Muscle layer of duodenum (tissue), 2 donors: ENCODE measurements around the gene CHRNA4.
"Not testable (repeated sequence)": the region's sequence is repeated elsewhere in the genome, so short reads cannot be mapped to it uniquely, and the experiment has no call there.

Experiments
- H3K27ac ChIP-seq: one replicate; pipeline ENCODE4 v1.7.0; 2013; ENCODE audit warnings: mild to moderate bottlenecking, low read length
- H3K27me3 ChIP-seq: one replicate; pipeline ENCODE4 v1.7.0; 2013; ENCODE audit warnings: low read depth, mild to moderate bottlenecking, control low read depth, low read length
- H3K36me3 ChIP-seq, 2 donors: one replicate each; pipeline ENCODE4 v1.7.0; 2013; ENCODE audit warnings: low read length in 2 of 2, control low read depth in 1 of 2, mild to moderate bottlenecking in 1 of 2; ENCODE audit not compliant: insufficient read depth in 2 of 2, control insufficient read depth in 1 of 2
- H3K4me1 ChIP-seq, 2 donors: one replicate each; pipeline ENCODE4 v1.7.0; 2013; ENCODE audit warnings: low read length in 2 of 2, mild to moderate bottlenecking in 2 of 2, control low read depth in 1 of 2, moderate library complexity in 1 of 2; ENCODE audit not compliant: insufficient read depth in 2 of 2, control insufficient read depth in 1 of 2
- H3K4me3 ChIP-seq, 2 donors: one replicate each; pipeline ENCODE4 v1.7.0; 2013; ENCODE audit warnings: low read length in 2 of 2, low read depth in 1 of 2, mild to moderate bottlenecking in 1 of 2
- H3K9me3 ChIP-seq, 2 donors: one replicate each; pipeline ENCODE4 v1.7.0; 2013; ENCODE audit warnings: low read length in 2 of 2, control low read depth in 1 of 2, mild to moderate bottlenecking in 1 of 2; ENCODE audit not compliant: control insufficient read depth in 1 of 2
- donor health status: healthy.

The CHRNA4 gene

GRCh38 chr20:63342561-63343459 is 18.3 kb downstream of the CHRNA4 start:
- Histone ChIP-seq H3K36me3 (no peaks in the 10 kb centered on the region), H3K27me3 (no peaks in the 10 kb centered on the region), H3K27ac (no peak overlapping the region), H3K4me3 (no peak overlapping the region), H3K4me1 (peaks cover 0 to 7% of the 10 kb centered on the region in 2 donors), H3K9me3 (no peaks in the 10 kb centered on the region)

- H3K9me3 ChIP-seq, H3K27me3 ChIP-seq, H3K27ac ChIP-seq, H3K36me3 ChIP-seq, H3K4me1 ChIP-seq, H3K4me3 ChIP-seq: not testable (repeated sequence)
Observed at GRCh38 chr20:63340158-63340688, 20.9 kb downstream of the CHRNA4 start.

DNA sequence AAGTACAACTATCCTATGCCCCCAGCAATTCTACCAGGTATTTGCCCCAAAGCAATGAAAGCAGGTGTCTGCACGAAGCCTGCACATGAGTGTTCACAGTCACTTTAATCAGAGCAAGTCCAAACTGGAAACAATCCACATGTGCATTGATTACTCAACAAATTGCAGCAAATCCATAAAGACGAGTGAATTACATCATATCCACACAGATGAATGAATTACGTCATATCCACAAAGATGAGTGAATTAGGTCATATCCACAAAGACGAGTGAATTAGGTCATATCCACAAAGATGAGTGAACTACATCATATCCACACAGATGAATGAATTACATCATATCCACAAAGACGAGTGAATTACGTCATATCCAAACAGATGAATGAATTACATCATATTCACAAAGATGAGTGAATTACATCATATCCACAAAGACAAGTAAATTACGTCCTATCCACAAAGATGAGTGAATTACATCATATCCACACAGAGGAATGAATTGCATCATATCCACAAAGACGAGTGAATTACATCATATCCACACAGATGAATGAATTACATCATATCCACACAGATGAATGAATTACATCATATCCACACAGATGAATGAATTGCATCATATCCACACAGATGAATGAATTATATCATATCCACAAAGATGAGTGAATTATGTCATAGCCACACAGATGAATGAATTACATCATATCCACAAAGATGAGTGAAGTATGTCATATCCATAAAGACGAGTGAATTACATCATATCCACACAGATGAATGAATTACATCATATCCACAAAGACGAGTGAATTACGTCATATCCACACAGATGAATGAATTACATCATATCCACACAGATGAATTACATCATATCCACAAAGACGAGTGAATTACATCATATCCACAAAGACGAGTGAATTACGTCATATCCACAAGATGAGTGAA is 21.7 kb downstream of the CHRNA4 start:
- not testable (repeated sequence) for H3K4me1 ChIP-seq, H3K9me3 ChIP-seq, H3K36me3 ChIP-seq, H3K27me3 ChIP-seq, H3K4me3 ChIP-seq, H3K27ac ChIP-seq

DNA sequence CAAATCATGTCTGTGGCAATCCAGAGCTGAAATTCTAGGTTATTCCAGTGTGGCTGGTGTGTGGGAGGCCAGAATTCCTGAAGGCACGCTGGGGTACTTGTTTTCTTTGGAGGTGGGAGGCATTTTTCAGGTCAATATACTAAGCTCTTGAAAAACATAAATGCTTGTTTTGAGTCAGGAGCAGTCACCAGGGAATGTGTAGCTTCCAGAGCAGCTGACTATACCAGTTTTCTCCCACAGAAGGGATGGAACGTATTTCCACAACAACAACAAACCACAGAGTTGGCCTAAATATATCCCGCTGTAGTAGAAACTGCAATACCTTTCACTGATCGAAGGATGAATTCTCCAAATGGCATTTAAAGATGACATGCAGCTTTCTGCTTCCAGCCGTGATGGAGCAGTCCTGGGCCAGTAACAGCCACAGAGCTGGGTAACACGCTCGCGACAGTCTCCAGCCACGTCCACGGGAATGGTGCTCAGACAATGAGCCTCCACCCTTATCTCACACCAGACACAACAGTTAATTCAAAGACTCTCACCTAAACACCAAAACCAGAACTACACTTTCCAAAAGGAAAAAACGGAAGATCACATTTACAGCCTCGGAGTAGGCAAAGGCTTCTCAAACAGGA is 23.2 kb downstream of the CHRNA4 start:
- H3K9me3 ChIP-seq = no peaks in the 10 kb centered on the region
- no peak overlapping the region for H3K4me3 ChIP-seq
- H3K27ac ChIP-seq = no peak overlapping the region
- H3K36me3 ChIP-seq = no peaks in the 10 kb centered on the region
- no peaks in the 10 kb centered on the region for H3K27me3 ChIP-seq
- H3K4me1 ChIP-seq = no peaks in the 10 kb centered on the region

GRCh38 chr20:63336232-63336752 is 24.9 kb downstream of the CHRNA4 start:
- Histone ChIP-seq H3K4me1 (no peaks in the 10 kb centered on the region), H3K4me3 (no peak overlapping the region), H3K27ac (no peak overlapping the region), H3K27me3 (no peaks in the 10 kb centered on the region), H3K36me3 (no peaks in the 10 kb centered on the region), H3K9me3 (peaks cover 0 to 7% of the 10 kb centered on the region in 2 donors)

- no peaks in the 10 kb centered on the region for H3K36me3 ChIP-seq
- no peak overlapping the region for H3K4me3 ChIP-seq
- no peak overlapping the region for H3K27ac ChIP-seq
- H3K27me3 ChIP-seq = no peaks in the 10 kb centered on the region
- H3K9me3 ChIP-seq = peaks cover 0 to 7% of the 10 kb centered on the region in 2 donors
- no peaks in the 10 kb centered on the region for H3K4me1 ChIP-seq
Observed at GRCh38 chr20:63335711-63336110, 25.4 kb downstream of the CHRNA4 start.

GRCh38 chr20:63335060-63335459 is 26.1 kb downstream of the CHRNA4 start:
- H3K27ac ChIP-seq, H3K4me1 ChIP-seq, H3K36me3 ChIP-seq, H3K9me3 ChIP-seq, H3K27me3 ChIP-seq, H3K4me3 ChIP-seq: not testable (repeated sequence)

DNA sequence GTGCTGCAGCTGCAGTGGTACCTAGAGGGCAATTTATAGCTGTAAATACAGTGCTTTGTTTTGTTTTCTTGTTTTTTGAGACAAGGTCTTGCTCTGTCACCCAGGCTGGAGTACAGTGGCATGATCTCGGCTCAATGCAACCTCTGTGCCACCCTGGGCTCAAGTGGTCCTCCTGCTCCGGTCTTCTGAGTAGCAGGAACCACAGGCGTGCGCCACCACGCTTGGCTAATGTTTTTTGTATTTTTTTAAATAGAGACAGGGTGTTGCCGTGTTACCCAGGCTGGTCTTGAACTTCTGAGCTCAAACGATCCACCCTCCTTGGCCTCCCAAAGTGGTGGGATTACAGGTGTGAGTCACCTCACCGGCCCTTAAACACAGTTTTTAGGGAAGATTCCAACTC is 26.8 kb downstream of the CHRNA4 start:
- H3K4me1 ChIP-seq = no peaks in the 10 kb centered on the region
- no peaks in the 10 kb centered on the region for H3K27me3 ChIP-seq
- H3K36me3 ChIP-seq = no peaks in the 10 kb centered on the region
- peaks cover 0 to 7% of the 10 kb centered on the region in 2 donors for H3K9me3 ChIP-seq
- no peak overlapping the region for H3K27ac ChIP-seq
- H3K4me3 ChIP-seq = no peak overlapping the region

GRCh38 chr20:63333241-63333836 is 27.8 kb downstream of the CHRNA4 start:
- Histone ChIP-seq H3K27me3 (no peaks in the 10 kb centered on the region), H3K4me3 (no peak overlapping the region), H3K36me3 (no peaks in the 10 kb centered on the region), H3K4me1 (no peaks in the 10 kb centered on the region), H3K9me3 (peaks cover 0 to 7% of the 10 kb centered on the region in 2 donors), H3K27ac (no peak overlapping the region)

- no peaks in the 10 kb centered on the region for H3K27me3 ChIP-seq
- peaks cover 0 to 7% of the 10 kb centered on the region in 2 donors for H3K9me3 ChIP-seq
Observed at GRCh38 chr20:63332488-63333240, 28.5 kb downstream of the CHRNA4 start.

More at GRCh38 chr20:63332488-63333240, 28.5 kb downstream of the CHRNA4 start:
- Histone ChIP-seq H3K36me3 (no peaks in the 10 kb centered on the region), H3K4me1 (no peaks in the 10 kb centered on the region), H3K27ac (no peak overlapping the region), H3K4me3 (no peak overlapping the region)
